ENCODE measurements around the gene ZNF728.

- no peak for TF ChIP-seq CTCF (IDR thresholded peaks at IDR 0.05 in 2 of 3, conservative IDR thresholded peaks at IDR 0.05 in 1 of 3; ENCODE audit: borderline replicate concordance in 1 of 3, insufficient read depth in 1 of 3, low read depth in 2 of 3, low read length in 2 of 3)
- TF ChIP-seq POLR2AphosphoS5 (IDR thresholded peaks at IDR 0.05; ENCODE audit: low read depth, low read length) = no peak
- no peak for TF ChIP-seq SIN3A (IDR thresholded peaks at IDR 0.05; ENCODE audit: low read depth)
- TF ChIP-seq ZNF274 (IDR thresholded peaks at IDR 0.05; ENCODE audit: low read depth, low read length) = no peak
- TF ChIP-seq POLR2A (IDR thresholded peaks at IDR 0.05; ENCODE audit: borderline replicate concordance, extremely low read depth, insufficient read depth, insufficient read length) = no peak
- TF ChIP-seq SP1 (IDR thresholded peaks at IDR 0.05; ENCODE audit: low read depth) = no peak
- no peak for TF ChIP-seq RAD21 (IDR thresholded peaks at IDR 0.05; ENCODE audit: low read depth)
- TF ChIP-seq TCF7L2 (IDR thresholded peaks at IDR 0.05; ENCODE audit: borderline replicate concordance, extremely low read depth, insufficient read depth, insufficient read length) = no peak
- TF ChIP-seq REST (IDR thresholded peaks at IDR 0.05; ENCODE audit: low read depth) = no peak
- no peak for TF ChIP-seq MAX (IDR thresholded peaks at IDR 0.05)
- TF ChIP-seq YY1 (IDR thresholded peaks at IDR 0.05; ENCODE audit: extremely low read depth, insufficient replicate concordance, low read depth, low read length) = no peak
- no peak for TF ChIP-seq ZFX (IDR thresholded peaks at IDR 0.05)
- TF ChIP-seq, protein P1, sequence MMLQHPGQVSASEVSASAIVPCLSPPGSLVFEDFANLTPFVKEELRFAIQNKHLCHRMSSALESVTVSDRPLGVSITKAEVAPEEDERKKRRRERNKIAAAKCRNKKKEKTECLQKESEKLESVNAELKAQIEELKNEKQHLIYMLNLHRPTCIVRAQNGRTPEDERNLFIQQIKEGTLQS (IDR thresholded peaks at IDR 0.05) = no peak
Measured at GRCh38 chr19:23033721-23034120, 30.7 kb upstream of the ZNF728 start.
